ENCODE results near the gene PKDREJ. TPM values are rescaled to one million over a fixed set of nuclear protein-coding genes. Genes with fewer than 3 reads are reported as not detected.

The PKDREJ gene
- total RNA-seq, 1 experiment from 2014 or later: 0.02 TPM

DNA sequence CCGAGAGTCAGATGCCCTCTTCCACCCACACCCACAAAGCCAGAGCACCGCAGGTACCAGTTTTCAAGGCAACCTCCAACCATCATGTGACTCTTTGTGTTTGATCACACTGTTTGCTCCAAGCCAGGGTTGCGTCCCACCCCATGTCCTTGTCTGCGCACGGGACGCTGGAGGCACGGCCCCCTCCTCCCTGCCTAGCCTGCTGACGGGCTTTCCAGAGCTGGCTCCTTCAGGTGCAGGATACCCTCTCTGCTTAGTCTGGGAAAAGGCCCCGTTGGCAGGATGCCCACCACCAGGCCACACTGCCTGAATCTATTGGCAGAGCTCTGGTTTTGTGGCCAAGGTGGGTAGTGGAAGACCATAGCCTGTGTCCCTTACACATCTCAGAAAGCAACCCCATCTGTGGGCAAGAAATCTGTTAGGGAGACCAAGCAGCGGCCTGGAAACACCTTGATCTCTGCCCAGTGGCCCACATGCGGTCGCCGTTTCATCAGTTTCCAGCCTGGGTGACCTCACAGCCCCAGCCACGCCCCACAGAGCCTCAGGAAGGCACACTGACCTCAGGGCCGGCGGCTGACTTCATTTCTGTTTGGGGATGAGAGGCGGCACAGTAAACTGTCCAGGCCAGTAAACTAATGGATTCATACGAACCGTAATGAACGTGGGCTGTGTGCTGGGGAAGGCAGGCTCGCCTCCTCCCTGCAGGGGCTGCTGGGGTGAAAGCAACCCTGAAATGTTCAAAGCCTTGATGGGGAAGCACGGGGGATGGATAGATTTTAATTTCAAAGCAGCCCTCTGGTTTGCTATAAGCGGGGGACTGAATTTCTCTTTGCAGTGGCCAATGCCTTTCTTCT, 38.9 kb downstream of the PKDREJ start:
- Histone ChIP-seq H3K27ac (no peak overlapping the region), H3K4me3 (no peak overlapping the region), H3K27me3 (no peaks in the 10 kb centered on the region), H3K4me1 (no peaks in the 10 kb centered on the region), H3K36me3 (no peaks in the 10 kb centered on the region), H3K9me3 (replicated peaks) (no peaks in the 10 kb centered on the region)
- no peak for DNase-seq

DNA sequence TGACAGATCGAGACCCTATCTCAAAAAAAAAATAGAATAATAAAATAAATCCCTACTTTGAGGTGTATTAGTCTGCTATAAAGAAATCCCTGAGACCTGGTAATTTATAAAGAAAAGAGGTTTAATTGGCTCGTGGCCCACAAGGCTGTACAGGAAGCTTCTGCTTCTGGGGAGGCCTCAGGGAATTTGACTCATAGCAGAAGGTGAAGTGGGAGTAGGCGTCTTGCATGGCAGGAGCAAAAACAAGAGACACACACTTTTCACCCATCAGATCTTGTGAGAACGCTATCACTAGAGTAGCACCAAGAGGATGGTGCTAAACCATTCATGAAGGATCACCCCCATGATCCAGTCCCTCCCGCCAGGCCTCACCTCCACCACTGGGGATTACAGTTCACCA, 42.2 kb downstream of the PKDREJ start:
- Histone ChIP-seq H3K9me3 (replicated peaks) (no peaks in the 10 kb centered on the region), H3K27ac (no peak overlapping the region), H3K4me1 (no peaks in the 10 kb centered on the region), H3K27me3 (no peaks in the 10 kb centered on the region), H3K4me3 (no peak overlapping the region), H3K36me3 (no peaks in the 10 kb centered on the region)
- DNase-seq: no peak

DNA sequence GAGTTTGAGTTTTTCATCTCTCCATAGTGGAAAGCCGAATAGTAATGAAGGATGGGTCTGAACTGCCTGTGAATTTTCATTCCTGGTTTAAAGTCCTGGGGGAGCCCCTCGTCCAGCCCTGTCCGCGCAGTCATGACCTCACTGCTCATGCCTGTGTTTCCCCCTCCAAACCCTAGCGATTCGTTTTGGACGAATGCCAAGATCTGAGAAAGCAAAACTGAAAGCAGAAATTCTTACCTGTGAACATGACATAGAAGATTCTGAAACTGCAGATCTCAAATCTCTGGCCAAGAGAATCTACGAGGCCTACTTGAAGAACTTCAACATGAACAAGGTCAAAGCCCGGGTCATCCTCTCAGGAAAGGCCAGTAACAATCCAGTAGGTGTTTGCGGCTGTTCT, 43.5 kb downstream of the PKDREJ start:
- Histone ChIP-seq H3K27me3 (no peaks in the 10 kb centered on the region), H3K4me3 (no peak overlapping the region), H3K4me1 (no peaks in the 10 kb centered on the region), H3K36me3 (no peaks in the 10 kb centered on the region), H3K27ac (no peak overlapping the region), H3K9me3 (replicated peaks) (no peaks in the 10 kb centered on the region)
- no peak for DNase-seq

DNA sequence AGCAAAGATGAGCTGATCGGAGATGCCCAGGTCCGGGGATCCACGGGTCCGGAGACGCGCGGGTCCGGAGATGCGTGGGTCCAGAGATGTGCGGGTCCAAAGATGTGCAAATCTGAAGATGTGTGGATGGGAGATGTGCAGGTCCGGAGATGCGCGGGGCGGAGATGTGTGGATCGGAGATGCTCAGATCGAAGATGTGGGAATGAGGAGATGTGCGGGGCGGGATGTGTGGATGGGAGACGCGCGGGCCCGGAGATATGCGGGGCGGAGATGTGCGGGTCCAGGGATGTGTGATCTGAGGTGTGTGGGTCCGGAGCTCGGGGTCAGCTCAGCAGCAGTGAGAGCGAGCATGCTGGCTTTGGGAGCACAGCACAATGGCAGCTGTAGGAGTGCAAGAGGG, 48.5 kb downstream of the PKDREJ start:
- no peaks in the 10 kb centered on the region for H3K27me3 ChIP-seq
- H3K9me3 ChIP-seq (replicated peaks): peaks cover 3% of the 10 kb centered on the region; the same call in 1 of the 2 replicates
- H3K36me3 ChIP-seq: no peaks in the 10 kb centered on the region
- no peaks in the 10 kb centered on the region for H3K4me1 ChIP-seq
- no peak overlapping the region for H3K27ac ChIP-seq
- DNase-seq: no peak
- no peak overlapping the region for H3K4me3 ChIP-seq

DNA sequence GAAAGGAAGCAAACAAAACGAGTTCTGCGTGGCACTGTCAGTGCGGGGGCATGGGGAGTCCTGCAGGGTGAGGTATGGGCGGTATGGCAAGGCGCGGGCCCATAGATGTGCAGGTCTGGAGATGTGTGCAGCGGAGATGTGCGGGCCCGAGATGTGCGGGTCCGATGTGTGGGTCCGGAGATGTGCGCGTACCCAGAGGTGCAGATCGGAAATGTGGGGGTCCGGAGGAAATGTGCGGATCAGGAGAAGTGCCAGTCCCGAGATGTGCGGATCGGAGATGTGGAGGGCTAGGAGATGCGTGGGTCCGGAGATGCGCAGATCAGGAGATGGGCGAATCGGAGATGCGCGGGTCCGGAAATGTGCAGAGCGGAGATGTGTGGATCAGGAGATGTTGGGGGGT, 49.0 kb downstream of the PKDREJ start:
- Histone ChIP-seq H3K27ac (no peak overlapping the region), H3K36me3 (no peaks in the 10 kb centered on the region), H3K4me3 (no peak overlapping the region), H3K27me3 (no peaks in the 10 kb centered on the region), H3K4me1 (no peaks in the 10 kb centered on the region), H3K9me3 (replicated peaks) (peaks cover 3% of the 10 kb centered on the region; the same call in 1 of the 2 replicates)
- no peak for DNase-seq

DNA sequence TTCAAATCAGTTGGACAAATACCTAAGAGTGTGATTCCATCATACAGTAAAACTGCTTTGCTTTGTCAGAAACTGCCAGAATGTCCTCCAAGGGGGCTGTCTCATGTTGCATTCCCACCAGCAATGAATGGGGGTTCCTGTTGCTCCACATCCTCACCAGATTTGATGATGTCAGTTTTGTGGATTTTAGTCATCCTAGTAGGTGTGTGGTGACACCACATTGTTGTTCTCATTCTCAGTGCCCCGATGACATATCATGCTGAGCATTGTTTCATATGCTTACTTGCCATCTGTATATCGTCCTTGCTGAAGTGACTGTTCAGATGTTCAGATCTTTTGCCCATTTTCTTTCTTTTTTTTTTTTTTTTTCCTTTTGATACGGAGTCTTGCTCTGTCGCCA, 50.1 kb downstream of the PKDREJ start:
- Histone ChIP-seq H3K36me3 (no peaks in the 10 kb centered on the region), H3K9me3 (replicated peaks) (peaks cover 3% of the 10 kb centered on the region; the same call in 1 of the 2 replicates), H3K27me3 (no peaks in the 10 kb centered on the region), H3K4me1 (no peaks in the 10 kb centered on the region), H3K4me3 (no peak overlapping the region), H3K27ac (no peak overlapping the region)
- no peak for DNase-seq

DNA sequence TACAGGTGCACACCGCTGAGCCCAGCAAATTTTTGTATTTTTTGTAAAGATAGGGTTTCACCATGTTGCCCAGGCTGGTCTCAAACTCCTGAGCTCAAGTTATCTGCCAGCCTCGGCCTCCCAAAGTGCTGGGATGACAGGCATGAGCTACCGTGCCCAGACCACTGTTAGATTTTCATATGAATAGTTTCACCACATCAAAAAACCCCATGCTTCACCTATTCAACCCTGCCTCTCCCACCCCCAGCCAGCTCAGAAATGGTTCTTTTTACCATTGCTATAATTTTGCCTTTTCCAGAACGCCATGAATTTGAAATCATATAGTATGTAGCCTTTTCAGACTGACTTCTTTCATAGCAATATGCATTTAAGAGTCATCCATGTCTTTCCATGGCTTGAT, 50.9 kb downstream of the PKDREJ start:
- no peaks in the 10 kb centered on the region for H3K4me1 ChIP-seq
- no peaks in the 10 kb centered on the region for H3K36me3 ChIP-seq
- no peaks in the 10 kb centered on the region for H3K27me3 ChIP-seq
- H3K9me3 ChIP-seq (replicated peaks): peaks cover 3% of the 10 kb centered on the region; the same call in 1 of the 2 replicates
- no peak overlapping the region for H3K27ac ChIP-seq
- no peak overlapping the region for H3K4me3 ChIP-seq
- no peak for DNase-seq

DNA sequence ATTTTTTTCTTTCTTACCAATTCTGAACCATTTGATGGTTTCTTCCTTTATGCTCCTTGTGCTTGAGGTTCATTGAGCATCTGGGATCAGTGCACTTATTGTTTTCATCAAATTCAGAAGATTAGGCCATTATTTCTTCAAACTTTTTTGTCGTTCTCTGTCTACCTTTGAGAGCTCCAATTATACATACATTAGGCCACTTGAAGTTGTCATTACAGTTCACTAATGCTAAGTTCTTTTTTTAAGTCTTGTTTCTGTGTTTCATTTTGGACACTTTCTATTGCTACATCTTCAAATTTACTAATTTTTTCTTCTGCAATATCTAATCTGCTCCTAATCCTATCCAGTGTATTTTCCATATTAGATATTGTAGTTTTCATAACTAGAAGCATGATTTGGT, 53.9 kb downstream of the PKDREJ start:
- Histone ChIP-seq H3K4me1 (no peaks in the 10 kb centered on the region), H3K36me3 (no peaks in the 10 kb centered on the region; the same call in 1 of the 2 replicates), H3K9me3 (replicated peaks) (peaks cover 3% of the 10 kb centered on the region; the same call in 1 of the 2 replicates), H3K27ac (no peak overlapping the region), H3K4me3 (no peak overlapping the region), H3K27me3 (no peaks in the 10 kb centered on the region)
- DNase-seq: no peak

Other genes with a start within 250 kb of the PKDREJ start
- gene PPARA, start 112.8 kb downstream of the PKDREJ start, total RNA-seq (2014; rRNA removed; shearing (Covaris generic)): 10.4 and 11.5 TPM in 2 replicates
- 9.0 and 12.1 TPM in 2 replicates for gene CDPF1, start 13.1 kb downstream of the PKDREJ start, total RNA-seq (2014; rRNA removed; shearing (Covaris generic))
- gene TTC38, start 4.7 kb upstream of the PKDREJ start, total RNA-seq (2014; rRNA removed; shearing (Covaris generic)): 13.2 and 18.0 TPM in 2 replicates
- 48.1 and 57.8 TPM in 2 replicates for gene GTSE1, start 33.5 kb upstream of the PKDREJ start, total RNA-seq (2014; rRNA removed; shearing (Covaris generic))
- 79.9 and 94.8 TPM in 2 replicates for gene TRMU, start 72.4 kb upstream of the PKDREJ start, total RNA-seq (2014; rRNA removed; shearing (Covaris generic))